ENCODE results near the gene SPG7. TPM values are rescaled to one million over a fixed set of nuclear protein-coding genes. Genes with fewer than 3 reads are reported as not detected.

The SPG7 gene
- total and polyA plus RNA-seq, 4 donors, result 34.5 to 102 (median 49.5) TPM

GRCh38 chr16:89498839-89499238, 9.4 kb upstream of the SPG7 start:
- Histone ChIP-seq H3K4me1 (ENCODE audit: control insufficient read depth in 4 of 4, insufficient read depth in 4 of 4, low read length in 3 of 4) (peaks cover 0 to 3% (median 0%) of the 10 kb centered on the region in 4 donors), H3K9me3 (ENCODE audit: control insufficient read depth in 4 of 4, low read length in 3 of 4) (no peaks in the 10 kb centered on the region), H3K9ac (ENCODE audit: low read depth in 1 of 2, low read length in 2 of 2) (no peak overlapping the region), H3K36me3 (ENCODE audit: control insufficient read depth in 4 of 4, insufficient read depth in 3 of 4, low read depth in 1 of 4, low read length in 3 of 4) (peaks cover 0 to 2% (median 0%) of the 10 kb centered on the region in 4 donors), H3K4me3 (ENCODE audit: low read depth in 1 of 3, low read length in 3 of 3) (no peak overlapping the region), H3K27me3 (ENCODE audit: control insufficient read depth in 4 of 4, insufficient read depth in 4 of 4, low read length in 3 of 4) (no peaks in the 10 kb centered on the region), H3K27ac (ENCODE audit: low read depth in 1 of 2, low read length in 2 of 2) (no peak overlapping the region)
- DNase-seq (ENCODE audit: low spot score), result no peak
- no peak for TF ChIP-seq YY1 (IDR thresholded peaks at IDR 0.05)
- TF ChIP-seq RXRA (IDR thresholded peaks at IDR 0.05), result no peak
- TF ChIP-seq FOXA1 (IDR thresholded peaks at IDR 0.05), result no peak
- TF ChIP-seq HNF4G (IDR thresholded peaks at IDR 0.05), result no peak
- TF ChIP-seq RAD21 (IDR thresholded peaks at IDR 0.05), result no peak
- no peak for TF ChIP-seq FOXA2 (IDR thresholded peaks at IDR 0.05)
- no peak for TF ChIP-seq GABPA (IDR thresholded peaks at IDR 0.05 in 1 of 2, conservative IDR thresholded peaks at IDR 0.05 in 1 of 2)
- no peak for TF ChIP-seq REST (IDR thresholded peaks at IDR 0.05)
- TF ChIP-seq EGR1 (IDR thresholded peaks at IDR 0.05; ENCODE audit: low read depth in 2 of 2), result no peak
- no peak for TF ChIP-seq JUND (IDR thresholded peaks at IDR 0.05)
- no peak for TF ChIP-seq SP1 (IDR thresholded peaks at IDR 0.05)
- no peak for TF ChIP-seq ZBTB33 (IDR thresholded peaks at IDR 0.05)
- TF ChIP-seq MAX (IDR thresholded peaks at IDR 0.05), result no peak
- TF ChIP-seq ATF3 (IDR thresholded peaks at IDR 0.05), result no peak
- no peak for TF ChIP-seq NR2F2 (IDR thresholded peaks at IDR 0.05)
- TF ChIP-seq HNF4A (conservative IDR thresholded peaks at IDR 0.05), result no peak
- TF ChIP-seq TAF1 (conservative IDR thresholded peaks at IDR 0.05), result no peak
- no peak for TF ChIP-seq CTCF (IDR thresholded peaks at IDR 0.05; ENCODE audit: low read depth, low read length, missing input control)
- WGBS, result 90% methylated on average over 10 of the region's 10 CpGs
